WTC11 (cell line): Measurements from ENCODE around the gene DNAJC16. TPM values are rescaled to one million over a fixed set of nuclear protein-coding genes. Genes with fewer than 3 reads are reported as not detected.

ENCODE experiments used
- ATAC-seq: fragments of 200-7000 bp; cut with Tn5 transposase; 2 replicates; pipeline ENCODE4 v1.10.0; 2021; ENCODE audit warnings: mild to moderate bottlenecking, moderate library complexity
- CTCF ChIA-PET: fragments of 300-600 bp; sonication (Branson Sonifier 250); formaldehyde crosslinking; loops from one replicate; lab custom pipeline; 2021; ENCODE audit warnings: antibody characterized with exemption; lab: Charles Lee
- POLR2A ChIA-PET: fragments of 350-600 bp; sonication (Branson Sonifier 250); formaldehyde crosslinking; loops from one replicate; lab custom pipeline; 2021; ENCODE audit warnings: antibody characterized with exemption; lab: Charles Lee
- DNase-seq: peaks from one replicate; pipeline ENCODE4 v3.0.0; 2021; ENCODE audit warnings: low spot score
- H3K27ac Mint-ChIP-seq: 2 replicates; pipeline ENCODE4 v1.8.0; 2021; ENCODE audit warnings: mixed read lengths
- H3K27me3 Mint-ChIP-seq: 2 replicates; pipeline ENCODE4 v1.8.0; 2021; ENCODE audit warnings: low read depth, mild to moderate bottlenecking, moderate library complexity, mixed read lengths
- H3K36me3 Mint-ChIP-seq: 2 replicates; pipeline ENCODE4 v1.8.0; 2021; ENCODE audit warnings: mixed read lengths
- H3K4me1 Mint-ChIP-seq: 2 replicates; pipeline ENCODE4 v1.8.0; 2022; ENCODE audit warnings: mixed read lengths
- H3K4me3 Mint-ChIP-seq: 2 replicates; pipeline ENCODE4 v1.8.0; 2021; ENCODE audit warnings: mild to moderate bottlenecking, moderate library complexity, mixed read lengths
- H3K9me3 Mint-ChIP-seq: 2 replicates; pipeline ENCODE4 v1.8.0; 2021; ENCODE audit warnings: mixed read lengths
- HMGA2 ChIP-seq: fragments of 250-450 bp; sonication (Bioruptor Pico); IDR thresholded peaks from 2 replicates; pipeline ENCODE4 v1.4.0; 2021; ENCODE audit warnings: mild to moderate bottlenecking, moderate library complexity
- KAT7 ChIP-seq: sonication (generic); formaldehyde crosslinking; IDR thresholded peaks from 2 replicates; pipeline ENCODE4 v1.8.1; 2023; ENCODE audit warnings: missing genetic modification reagents, mild to moderate bottlenecking, borderline replicate concordance
- MXD4 ChIP-seq: fragments of 250-450 bp; sonication (Bioruptor Pico); IDR thresholded peaks from 2 replicates; pipeline ENCODE4 v1.8.0; 2021; ENCODE audit warnings: mild to moderate bottlenecking, moderate library complexity, borderline replicate concordance
- MYBL2 ChIP-seq: sonication (generic); formaldehyde crosslinking; IDR thresholded peaks from 2 replicates; pipeline ENCODE4 v1.8.1; 2023; ENCODE audit warnings: mild to moderate bottlenecking, moderate library complexity, missing genetic modification reagents
- NFE2L1 ChIP-seq: sonication (generic); formaldehyde crosslinking; IDR thresholded peaks from 2 replicates; pipeline ENCODE4 v1.8.1; 2023; ENCODE audit warnings: missing genetic modification reagents
- NR3C1 ChIP-seq: sonication (generic); formaldehyde crosslinking; conservative IDR thresholded peaks from 2 replicates; pipeline ENCODE4 v1.8.1; 2023; ENCODE audit warnings: low read depth, mild to moderate bottlenecking, missing genetic modification reagents
- OVOL2 ChIP-seq: fragments of 250-450 bp; sonication (Bioruptor Pico); IDR thresholded peaks from 2 replicates; pipeline ENCODE4 v1.9.0; 2021; ENCODE audit warnings: mild to moderate bottlenecking, borderline replicate concordance
- TEAD1 ChIP-seq: sonication (generic); formaldehyde crosslinking; IDR thresholded peaks from 2 replicates; pipeline ENCODE4 v1.8.0; 2022; ENCODE audit warnings: mild to moderate bottlenecking, missing genetic modification reagents
- TP53 ChIP-seq: sonication (generic); formaldehyde crosslinking; IDR thresholded peaks from 2 replicates; pipeline ENCODE4 v1.8.1; 2023; ENCODE audit warnings: mild to moderate bottlenecking, missing genetic modification reagents
- total RNA-seq: library from RNA; stranded (reverse); gene quantifications from 3 replicates; pipeline ENCODE4 v1.2.3, GENCODE V29; 2021
- TF ChIP-seq, protein P1 (sequence below): sonication (generic); formaldehyde crosslinking; IDR thresholded peaks from 2 replicates; pipeline ENCODE4 v1.8.1; 2023; ENCODE audit warnings: mild to moderate bottlenecking, missing genetic modification reagents
- TF ChIP-seq, protein P2 (sequence below): sonication (generic); formaldehyde crosslinking; IDR thresholded peaks from 2 replicates; pipeline ENCODE4 v1.8.0; 2022; ENCODE audit warnings: mild to moderate bottlenecking, missing genetic modification reagents
- TF ChIP-seq, protein P3 (sequence below): sonication (generic); formaldehyde crosslinking; IDR thresholded peaks from 2 replicates; pipeline ENCODE4 v1.8.0; 2022; ENCODE audit warnings: missing genetic modification reagents
- TF ChIP-seq, protein P4 (sequence below): sonication (generic); formaldehyde crosslinking; conservative IDR thresholded peaks from 2 replicates; pipeline ENCODE4 v1.8.1; 2023; ENCODE audit warnings: mild to moderate bottlenecking, low read depth, missing genetic modification reagents, moderate library complexity
- TF ChIP-seq, protein P5 (sequence below): sonication (generic); formaldehyde crosslinking; IDR thresholded peaks from 2 replicates; pipeline ENCODE4 v1.8.1; 2023; ENCODE audit warnings: mild to moderate bottlenecking, moderate library complexity, missing genetic modification reagents
- TF ChIP-seq, protein P6 (sequence below): sonication (generic); formaldehyde crosslinking; IDR thresholded peaks from 2 replicates; pipeline ENCODE4 v1.8.1; 2023; ENCODE audit warnings: mild to moderate bottlenecking, missing genetic modification reagents
- TF ChIP-seq, protein P7 (sequence below): fragments of 250-450 bp; sonication (Bioruptor Pico); IDR thresholded peaks from 2 replicates; pipeline ENCODE4 v1.9.0; 2021; ENCODE audit warnings: mild to moderate bottlenecking, borderline replicate concordance

Gene DNAJC16
- total RNA-seq, 1 experiment from 2014 or later = 16.4 TPM

DNA sequence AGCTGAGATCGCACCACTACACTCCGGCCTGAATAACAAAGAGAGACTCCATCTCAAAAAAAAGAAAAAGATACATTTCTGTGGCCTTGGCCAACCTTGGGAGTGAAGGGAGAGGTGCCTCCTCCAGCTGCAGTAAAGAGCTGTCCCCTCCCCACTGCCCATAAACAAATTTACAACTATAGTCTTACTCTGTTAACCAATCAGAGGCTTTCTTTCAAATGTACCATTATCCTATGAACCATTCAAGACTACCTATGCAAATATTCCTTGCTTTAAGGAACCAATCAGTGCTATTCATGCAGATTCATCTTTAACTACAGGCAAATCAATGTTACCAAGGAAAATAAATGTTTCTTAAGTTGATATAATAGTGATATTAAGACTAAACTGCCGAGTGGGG is 49.7 kb upstream of the DNAJC16 start:
- TF ChIP-seq NR3C1 = no peak
- TF ChIP-seq MYBL2 (CRISPR knock-in tag) = no peak
- TF ChIP-seq HMGA2 (CRISPR knock-in tag) = no peak
- TF ChIP-seq OVOL2 (CRISPR knock-in tag) = no peak
- TF ChIP-seq, protein P1, sequence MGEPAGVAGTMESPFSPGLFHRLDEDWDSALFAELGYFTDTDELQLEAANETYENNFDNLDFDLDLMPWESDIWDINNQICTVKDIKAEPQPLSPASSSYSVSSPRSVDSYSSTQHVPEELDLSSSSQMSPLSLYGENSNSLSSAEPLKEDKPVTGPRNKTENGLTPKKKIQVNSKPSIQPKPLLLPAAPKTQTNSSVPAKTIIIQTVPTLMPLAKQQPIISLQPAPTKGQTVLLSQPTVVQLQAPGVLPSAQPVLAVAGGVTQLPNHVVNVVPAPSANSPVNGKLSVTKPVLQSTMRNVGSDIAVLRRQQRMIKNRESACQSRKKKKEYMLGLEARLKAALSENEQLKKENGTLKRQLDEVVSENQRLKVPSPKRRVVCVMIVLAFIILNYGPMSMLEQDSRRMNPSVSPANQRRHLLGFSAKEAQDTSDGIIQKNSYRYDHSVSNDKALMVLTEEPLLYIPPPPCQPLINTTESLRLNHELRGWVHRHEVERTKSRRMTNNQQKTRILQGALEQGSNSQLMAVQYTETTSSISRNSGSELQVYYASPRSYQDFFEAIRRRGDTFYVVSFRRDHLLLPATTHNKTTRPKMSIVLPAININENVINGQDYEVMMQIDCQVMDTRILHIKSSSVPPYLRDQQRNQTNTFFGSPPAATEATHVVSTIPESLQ (CRISPR knock-in tag) = no peak
- TF ChIP-seq, protein P2, sequence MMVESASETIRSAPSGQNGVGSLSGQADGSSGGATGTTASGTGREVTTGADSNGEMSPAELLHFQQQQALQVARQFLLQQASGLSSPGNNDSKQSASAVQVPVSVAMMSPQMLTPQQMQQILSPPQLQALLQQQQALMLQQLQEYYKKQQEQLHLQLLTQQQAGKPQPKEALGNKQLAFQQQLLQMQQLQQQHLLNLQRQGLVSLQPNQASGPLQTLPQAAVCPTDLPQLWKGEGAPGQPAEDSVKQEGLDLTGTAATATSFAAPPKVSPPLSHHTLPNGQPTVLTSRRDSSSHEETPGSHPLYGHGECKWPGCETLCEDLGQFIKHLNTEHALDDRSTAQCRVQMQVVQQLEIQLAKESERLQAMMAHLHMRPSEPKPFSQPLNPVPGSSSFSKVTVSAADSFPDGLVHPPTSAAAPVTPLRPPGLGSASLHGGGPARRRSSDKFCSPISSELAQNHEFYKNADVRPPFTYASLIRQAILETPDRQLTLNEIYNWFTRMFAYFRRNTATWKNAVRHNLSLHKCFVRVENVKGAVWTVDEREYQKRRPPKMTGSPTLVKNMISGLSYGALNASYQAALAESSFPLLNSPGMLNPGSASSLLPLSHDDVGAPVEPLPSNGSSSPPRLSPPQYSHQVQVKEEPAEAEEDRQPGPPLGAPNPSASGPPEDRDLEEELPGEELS (CRISPR knock-in tag) = no peak
- TF ChIP-seq, protein P3, sequence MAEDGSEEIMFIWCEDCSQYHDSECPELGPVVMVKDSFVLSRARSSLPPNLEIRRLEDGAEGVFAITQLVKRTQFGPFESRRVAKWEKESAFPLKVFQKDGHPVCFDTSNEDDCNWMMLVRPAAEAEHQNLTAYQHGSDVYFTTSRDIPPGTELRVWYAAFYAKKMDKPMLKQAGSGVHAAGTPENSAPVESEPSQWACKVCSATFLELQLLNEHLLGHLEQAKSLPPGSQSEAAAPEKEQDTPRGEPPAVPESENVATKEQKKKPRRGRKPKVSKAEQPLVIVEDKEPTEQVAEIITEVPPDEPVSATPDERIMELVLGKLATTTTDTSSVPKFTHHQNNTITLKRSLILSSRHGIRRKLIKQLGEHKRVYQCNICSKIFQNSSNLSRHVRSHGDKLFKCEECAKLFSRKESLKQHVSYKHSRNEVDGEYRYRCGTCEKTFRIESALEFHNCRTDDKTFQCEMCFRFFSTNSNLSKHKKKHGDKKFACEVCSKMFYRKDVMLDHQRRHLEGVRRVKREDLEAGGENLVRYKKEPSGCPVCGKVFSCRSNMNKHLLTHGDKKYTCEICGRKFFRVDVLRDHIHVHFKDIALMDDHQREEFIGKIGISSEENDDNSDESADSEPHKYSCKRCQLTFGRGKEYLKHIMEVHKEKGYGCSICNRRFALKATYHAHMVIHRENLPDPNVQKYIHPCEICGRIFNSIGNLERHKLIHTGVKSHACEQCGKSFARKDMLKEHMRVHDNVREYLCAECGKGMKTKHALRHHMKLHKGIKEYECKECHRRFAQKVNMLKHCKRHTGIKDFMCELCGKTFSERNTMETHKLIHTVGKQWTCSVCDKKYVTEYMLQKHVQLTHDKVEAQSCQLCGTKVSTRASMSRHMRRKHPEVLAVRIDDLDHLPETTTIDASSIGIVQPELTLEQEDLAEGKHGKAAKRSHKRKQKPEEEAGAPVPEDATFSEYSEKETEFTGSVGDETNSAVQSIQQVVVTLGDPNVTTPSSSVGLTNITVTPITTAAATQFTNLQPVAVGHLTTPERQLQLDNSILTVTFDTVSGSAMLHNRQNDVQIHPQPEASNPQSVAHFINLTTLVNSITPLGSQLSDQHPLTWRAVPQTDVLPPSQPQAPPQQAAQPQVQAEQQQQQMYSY (CRISPR knock-in tag) = no peak
- no peak for TF ChIP-seq KAT7 (CRISPR knock-in tag)
- TF ChIP-seq MXD4 (CRISPR knock-in tag) = no peak
- TF ChIP-seq, protein P4, sequence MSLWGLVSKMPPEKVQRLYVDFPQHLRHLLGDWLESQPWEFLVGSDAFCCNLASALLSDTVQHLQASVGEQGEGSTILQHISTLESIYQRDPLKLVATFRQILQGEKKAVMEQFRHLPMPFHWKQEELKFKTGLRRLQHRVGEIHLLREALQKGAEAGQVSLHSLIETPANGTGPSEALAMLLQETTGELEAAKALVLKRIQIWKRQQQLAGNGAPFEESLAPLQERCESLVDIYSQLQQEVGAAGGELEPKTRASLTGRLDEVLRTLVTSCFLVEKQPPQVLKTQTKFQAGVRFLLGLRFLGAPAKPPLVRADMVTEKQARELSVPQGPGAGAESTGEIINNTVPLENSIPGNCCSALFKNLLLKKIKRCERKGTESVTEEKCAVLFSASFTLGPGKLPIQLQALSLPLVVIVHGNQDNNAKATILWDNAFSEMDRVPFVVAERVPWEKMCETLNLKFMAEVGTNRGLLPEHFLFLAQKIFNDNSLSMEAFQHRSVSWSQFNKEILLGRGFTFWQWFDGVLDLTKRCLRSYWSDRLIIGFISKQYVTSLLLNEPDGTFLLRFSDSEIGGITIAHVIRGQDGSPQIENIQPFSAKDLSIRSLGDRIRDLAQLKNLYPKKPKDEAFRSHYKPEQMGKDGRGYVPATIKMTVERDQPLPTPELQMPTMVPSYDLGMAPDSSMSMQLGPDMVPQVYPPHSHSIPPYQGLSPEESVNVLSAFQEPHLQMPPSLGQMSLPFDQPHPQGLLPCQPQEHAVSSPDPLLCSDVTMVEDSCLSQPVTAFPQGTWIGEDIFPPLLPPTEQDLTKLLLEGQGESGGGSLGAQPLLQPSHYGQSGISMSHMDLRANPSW (CRISPR knock-in tag) = no peak
- TF ChIP-seq TEAD1 (CRISPR knock-in tag) = no peak
- TF ChIP-seq, protein P5, sequence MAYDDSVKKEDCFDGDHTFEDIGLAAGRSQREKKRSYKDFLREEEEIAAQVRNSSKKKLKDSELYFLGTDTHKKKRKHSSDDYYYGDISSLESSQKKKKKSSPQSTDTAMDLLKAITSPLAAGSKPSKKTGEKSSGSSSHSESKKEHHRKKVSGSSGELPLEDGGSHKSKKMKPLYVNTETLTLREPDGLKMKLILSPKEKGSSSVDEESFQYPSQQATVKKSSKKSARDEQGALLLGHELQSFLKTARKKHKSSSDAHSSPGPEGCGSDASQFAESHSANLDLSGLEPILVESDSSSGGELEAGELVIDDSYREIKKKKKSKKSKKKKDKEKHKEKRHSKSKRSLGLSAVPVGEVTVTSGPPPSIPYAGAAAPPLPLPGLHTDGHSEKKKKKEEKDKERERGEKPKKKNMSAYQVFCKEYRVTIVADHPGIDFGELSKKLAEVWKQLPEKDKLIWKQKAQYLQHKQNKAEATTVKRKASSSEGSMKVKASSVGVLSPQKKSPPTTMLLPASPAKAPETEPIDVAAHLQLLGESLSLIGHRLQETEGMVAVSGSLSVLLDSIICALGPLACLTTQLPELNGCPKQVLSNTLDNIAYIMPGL (CRISPR knock-in tag) = no peak
- ATAC-seq (no peak), DNase-seq (no peak)
- CTCF ChIA-PET = no interaction called here
- Mint-ChIP-seq H3K36me3 (no peaks in the 10 kb centered on the region), H3K4me3 (no peak overlapping the region), H3K9me3 (no peaks in the 10 kb centered on the region), H3K4me1 (no peaks in the 10 kb centered on the region), H3K27me3 (peaks cover 4% of the 10 kb centered on the region; the same call in 1 of the 2 replicates), H3K27ac (no peak overlapping the region)
- POLR2A ChIA-PET = no interaction called here

DNA sequence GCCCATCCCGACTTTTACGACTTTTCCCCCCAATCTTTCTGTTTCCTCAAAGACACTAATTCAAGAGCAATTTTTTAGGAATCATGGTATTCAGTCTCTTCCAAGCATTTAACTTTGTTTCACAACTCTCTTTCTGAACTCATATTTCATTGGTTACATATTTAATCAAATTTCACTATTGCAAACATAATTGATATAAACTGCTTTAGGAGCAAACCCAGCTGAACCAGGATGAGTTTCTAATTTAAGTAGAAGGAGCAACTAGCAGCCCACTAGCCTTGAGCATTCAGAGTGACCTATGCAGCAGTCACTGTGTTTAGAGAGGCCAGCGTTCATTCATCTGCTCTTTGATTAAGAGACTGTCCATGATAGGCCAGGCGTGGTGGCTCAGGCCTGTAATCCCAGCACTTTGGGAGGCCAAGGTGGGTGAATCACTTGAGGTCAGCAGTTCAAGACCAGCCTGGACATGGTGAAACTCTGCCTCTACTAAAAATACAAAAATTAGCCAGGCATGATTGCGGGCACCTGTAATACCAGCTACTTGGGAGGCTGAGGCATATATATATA is 48.9 kb upstream of the DNAJC16 start:
- H3K9me3 Mint-ChIP-seq = no peaks in the 10 kb centered on the region
- no peak overlapping the region for H3K27ac Mint-ChIP-seq
- POLR2A ChIA-PET = no interaction called here
- no peak overlapping the region for H3K4me3 Mint-ChIP-seq
- peaks cover under 1% of the 10 kb centered on the region; the same call in 1 of the 2 replicates for H3K27me3 Mint-ChIP-seq
- H3K4me1 Mint-ChIP-seq = no peaks in the 10 kb centered on the region
- ATAC-seq = no peak
- H3K36me3 Mint-ChIP-seq = no peaks in the 10 kb centered on the region
- CTCF ChIA-PET = interaction anchor here (0.7 kb wide), 1 partner anchor 336 kb away, joined by 3 read pairs; no protein-coding TSS in a partner anchor
- no peak for DNase-seq
- TF ChIP-seq TP53 (CRISPR knock-in tag) (no peak), NFE2L1 (CRISPR knock-in tag) (no peak)
- TF ChIP-seq, protein P6, sequence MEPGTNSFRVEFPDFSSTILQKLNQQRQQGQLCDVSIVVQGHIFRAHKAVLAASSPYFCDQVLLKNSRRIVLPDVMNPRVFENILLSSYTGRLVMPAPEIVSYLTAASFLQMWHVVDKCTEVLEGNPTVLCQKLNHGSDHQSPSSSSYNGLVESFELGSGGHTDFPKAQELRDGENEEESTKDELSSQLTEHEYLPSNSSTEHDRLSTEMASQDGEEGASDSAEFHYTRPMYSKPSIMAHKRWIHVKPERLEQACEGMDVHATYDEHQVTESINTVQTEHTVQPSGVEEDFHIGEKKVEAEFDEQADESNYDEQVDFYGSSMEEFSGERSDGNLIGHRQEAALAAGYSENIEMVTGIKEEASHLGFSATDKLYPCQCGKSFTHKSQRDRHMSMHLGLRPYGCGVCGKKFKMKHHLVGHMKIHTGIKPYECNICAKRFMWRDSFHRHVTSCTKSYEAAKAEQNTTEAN = no peak
- TF ChIP-seq, protein P7, sequence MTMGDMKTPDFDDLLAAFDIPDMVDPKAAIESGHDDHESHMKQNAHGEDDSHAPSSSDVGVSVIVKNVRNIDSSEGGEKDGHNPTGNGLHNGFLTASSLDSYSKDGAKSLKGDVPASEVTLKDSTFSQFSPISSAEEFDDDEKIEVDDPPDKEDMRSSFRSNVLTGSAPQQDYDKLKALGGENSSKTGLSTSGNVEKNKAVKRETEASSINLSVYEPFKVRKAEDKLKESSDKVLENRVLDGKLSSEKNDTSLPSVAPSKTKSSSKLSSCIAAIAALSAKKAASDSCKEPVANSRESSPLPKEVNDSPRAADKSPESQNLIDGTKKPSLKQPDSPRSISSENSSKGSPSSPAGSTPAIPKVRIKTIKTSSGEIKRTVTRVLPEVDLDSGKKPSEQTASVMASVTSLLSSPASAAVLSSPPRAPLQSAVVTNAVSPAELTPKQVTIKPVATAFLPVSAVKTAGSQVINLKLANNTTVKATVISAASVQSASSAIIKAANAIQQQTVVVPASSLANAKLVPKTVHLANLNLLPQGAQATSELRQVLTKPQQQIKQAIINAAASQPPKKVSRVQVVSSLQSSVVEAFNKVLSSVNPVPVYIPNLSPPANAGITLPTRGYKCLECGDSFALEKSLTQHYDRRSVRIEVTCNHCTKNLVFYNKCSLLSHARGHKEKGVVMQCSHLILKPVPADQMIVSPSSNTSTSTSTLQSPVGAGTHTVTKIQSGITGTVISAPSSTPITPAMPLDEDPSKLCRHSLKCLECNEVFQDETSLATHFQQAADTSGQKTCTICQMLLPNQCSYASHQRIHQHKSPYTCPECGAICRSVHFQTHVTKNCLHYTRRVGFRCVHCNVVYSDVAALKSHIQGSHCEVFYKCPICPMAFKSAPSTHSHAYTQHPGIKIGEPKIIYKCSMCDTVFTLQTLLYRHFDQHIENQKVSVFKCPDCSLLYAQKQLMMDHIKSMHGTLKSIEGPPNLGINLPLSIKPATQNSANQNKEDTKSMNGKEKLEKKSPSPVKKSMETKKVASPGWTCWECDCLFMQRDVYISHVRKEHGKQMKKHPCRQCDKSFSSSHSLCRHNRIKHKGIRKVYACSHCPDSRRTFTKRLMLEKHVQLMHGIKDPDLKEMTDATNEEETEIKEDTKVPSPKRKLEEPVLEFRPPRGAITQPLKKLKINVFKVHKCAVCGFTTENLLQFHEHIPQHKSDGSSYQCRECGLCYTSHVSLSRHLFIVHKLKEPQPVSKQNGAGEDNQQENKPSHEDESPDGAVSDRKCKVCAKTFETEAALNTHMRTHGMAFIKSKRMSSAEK (CRISPR knock-in tag) = no peak
